ENCODE measurements around the gene TMC3.

DNA sequence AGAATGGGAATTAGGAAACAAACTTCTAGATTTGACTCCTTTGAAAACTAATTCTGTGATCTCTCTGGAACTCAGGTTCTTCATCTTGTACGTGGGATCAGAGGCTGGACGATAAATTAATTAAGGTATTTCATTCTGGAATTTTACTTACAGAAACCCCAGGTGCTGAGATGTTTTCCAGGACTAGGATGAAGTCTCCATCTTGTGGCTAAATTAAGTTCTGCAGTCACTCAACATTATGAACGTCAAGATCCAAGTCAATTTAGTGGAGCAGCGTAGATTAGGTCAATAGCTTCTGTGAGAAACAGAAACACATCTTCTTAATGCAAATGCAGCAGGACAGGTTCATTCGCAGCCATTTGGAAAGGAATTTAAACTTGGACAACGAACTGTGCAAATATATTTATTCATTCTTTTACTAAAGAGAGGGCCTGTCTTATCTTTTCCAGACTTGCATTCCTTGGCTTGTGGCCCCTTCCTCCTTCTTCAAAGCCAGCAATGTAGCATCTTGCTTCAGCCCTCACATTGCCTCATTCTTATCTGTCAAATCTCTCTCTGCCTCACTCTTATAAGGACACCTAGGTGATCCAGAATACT, 26.7 kb upstream of the TMC3 start:
- TF ChIP-seq POLR2A (IDR thresholded peaks at IDR 0.05; ENCODE audit: low read length) (no peak), ZC3H11A (IDR thresholded peaks at IDR 0.05) (no peak), KDM5A (IDR thresholded peaks at IDR 0.05) (no peak), RAD21 (conservative IDR thresholded peaks at IDR 0.05 in 1 of 2, IDR thresholded peaks at IDR 0.05 in 1 of 2) (peak; percentile 86 to 87), NPAS2 (CRISPR knock-in tag; IDR thresholded peaks at IDR 0.05; ENCODE audit: borderline replicate concordance) (no peak), MYC (IDR thresholded peaks at IDR 0.05; ENCODE audit: borderline replicate concordance, low read length) (no peak), HOXA7 (CRISPR knock-in tag; IDR thresholded peaks at IDR 0.05) (no peak), CHD4 (IDR thresholded peaks at IDR 0.05; ENCODE audit: borderline replicate concordance) (no peak), JUNB (IDR thresholded peaks at IDR 0.05) (no peak)
- TF ChIP-seq, protein P1, sequence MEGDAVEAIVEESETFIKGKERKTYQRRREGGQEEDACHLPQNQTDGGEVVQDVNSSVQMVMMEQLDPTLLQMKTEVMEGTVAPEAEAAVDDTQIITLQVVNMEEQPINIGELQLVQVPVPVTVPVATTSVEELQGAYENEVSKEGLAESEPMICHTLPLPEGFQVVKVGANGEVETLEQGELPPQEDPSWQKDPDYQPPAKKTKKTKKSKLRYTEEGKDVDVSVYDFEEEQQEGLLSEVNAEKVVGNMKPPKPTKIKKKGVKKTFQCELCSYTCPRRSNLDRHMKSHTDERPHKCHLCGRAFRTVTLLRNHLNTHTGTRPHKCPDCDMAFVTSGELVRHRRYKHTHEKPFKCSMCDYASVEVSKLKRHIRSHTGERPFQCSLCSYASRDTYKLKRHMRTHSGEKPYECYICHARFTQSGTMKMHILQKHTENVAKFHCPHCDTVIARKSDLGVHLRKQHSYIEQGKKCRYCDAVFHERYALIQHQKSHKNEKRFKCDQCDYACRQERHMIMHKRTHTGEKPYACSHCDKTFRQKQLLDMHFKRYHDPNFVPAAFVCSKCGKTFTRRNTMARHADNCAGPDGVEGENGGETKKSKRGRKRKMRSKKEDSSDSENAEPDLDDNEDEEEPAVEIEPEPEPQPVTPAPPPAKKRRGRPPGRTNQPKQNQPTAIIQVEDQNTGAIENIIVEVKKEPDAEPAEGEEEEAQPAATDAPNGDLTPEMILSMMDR (IDR thresholded peaks at IDR 0.05): peak; percentile 82
- TF ChIP-seq, protein P2, sequence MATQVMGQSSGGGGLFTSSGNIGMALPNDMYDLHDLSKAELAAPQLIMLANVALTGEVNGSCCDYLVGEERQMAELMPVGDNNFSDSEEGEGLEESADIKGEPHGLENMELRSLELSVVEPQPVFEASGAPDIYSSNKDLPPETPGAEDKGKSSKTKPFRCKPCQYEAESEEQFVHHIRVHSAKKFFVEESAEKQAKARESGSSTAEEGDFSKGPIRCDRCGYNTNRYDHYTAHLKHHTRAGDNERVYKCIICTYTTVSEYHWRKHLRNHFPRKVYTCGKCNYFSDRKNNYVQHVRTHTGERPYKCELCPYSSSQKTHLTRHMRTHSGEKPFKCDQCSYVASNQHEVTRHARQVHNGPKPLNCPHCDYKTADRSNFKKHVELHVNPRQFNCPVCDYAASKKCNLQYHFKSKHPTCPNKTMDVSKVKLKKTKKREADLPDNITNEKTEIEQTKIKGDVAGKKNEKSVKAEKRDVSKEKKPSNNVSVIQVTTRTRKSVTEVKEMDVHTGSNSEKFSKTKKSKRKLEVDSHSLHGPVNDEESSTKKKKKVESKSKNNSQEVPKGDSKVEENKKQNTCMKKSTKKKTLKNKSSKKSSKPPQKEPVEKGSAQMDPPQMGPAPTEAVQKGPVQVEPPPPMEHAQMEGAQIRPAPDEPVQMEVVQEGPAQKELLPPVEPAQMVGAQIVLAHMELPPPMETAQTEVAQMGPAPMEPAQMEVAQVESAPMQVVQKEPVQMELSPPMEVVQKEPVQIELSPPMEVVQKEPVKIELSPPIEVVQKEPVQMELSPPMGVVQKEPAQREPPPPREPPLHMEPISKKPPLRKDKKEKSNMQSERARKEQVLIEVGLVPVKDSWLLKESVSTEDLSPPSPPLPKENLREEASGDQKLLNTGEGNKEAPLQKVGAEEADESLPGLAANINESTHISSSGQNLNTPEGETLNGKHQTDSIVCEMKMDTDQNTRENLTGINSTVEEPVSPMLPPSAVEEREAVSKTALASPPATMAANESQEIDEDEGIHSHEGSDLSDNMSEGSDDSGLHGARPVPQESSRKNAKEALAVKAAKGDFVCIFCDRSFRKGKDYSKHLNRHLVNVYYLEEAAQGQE (IDR thresholded peaks at IDR 0.05): no peak
- TF ChIP-seq, protein P3, sequence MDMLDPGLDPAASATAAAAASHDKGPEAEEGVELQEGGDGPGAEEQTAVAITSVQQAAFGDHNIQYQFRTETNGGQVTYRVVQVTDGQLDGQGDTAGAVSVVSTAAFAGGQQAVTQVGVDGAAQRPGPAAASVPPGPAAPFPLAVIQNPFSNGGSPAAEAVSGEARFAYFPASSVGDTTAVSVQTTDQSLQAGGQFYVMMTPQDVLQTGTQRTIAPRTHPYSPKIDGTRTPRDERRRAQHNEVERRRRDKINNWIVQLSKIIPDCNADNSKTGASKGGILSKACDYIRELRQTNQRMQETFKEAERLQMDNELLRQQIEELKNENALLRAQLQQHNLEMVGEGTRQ (IDR thresholded peaks at IDR 0.05): no peak
